HG03139 (cell line): ENCODE results near the gene ETV3.
A peak's percentile ranks its signal among the peaks of the same experiment; 100 is the strongest.
"Not testable (repeated sequence)": the region's sequence is repeated elsewhere in the genome, so short reads cannot be mapped to it uniquely, and the experiment has no call there.

Experiments used
- ATAC-seq: cut with Tn5 transposase; IDR thresholded peaks from one replicate; pipeline ENCODE4 v1.9.1; 2021; ENCODE audit not compliant: unreplicated experiment

ETV3 gene

DNA sequence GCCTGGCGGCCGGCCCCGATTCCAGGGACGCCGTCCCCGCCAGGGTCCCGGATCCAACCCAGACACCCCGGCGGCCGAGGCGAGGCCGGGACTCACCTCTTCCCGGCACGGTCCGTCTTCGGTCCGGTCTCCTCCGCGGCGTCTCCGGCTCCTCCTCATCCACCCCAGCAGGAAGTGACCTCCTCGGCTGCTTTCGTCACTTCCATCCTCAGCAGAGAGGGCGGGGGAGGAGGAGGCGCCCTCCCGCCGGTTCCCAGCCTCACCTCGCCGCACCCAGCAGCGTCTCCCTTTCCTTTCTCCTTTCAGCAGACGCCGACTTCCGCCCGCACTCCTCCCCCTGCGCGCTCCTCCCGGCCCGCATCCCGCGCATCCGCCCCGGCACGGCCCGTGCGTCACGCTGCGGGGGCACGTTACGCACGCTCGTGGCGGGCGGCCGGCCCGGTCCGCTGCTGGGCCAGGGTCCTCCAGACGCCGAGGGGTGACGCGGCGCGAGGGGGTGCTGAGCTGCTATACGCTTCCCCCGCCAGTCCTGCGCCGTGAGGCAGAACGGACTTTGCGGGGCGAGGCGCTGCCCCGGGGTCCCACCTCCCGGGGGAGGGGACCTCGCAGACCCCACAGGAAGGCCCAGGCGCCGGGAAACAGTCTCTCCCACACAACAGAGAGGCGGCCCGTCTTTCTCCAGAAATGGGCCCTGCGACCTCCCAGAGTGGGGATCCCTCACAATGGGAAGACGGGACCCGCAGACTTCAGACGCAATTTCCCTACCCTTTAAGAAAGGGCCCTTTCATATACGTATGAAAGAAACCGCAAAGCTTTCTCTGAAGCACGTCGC lies at the start of gene ETV3:
TSS of gene ETV3 (minus strand) at position 176 of the 832 bp plus-strand sequence. CDS start 2,043 bp downstream, outside the sequence.
- ATAC-seq, result peak; percentile 83

GRCh38 chr1:157186281-157186992 lies 48.2 kb upstream of the ETV3 start:
- no peak for ATAC-seq

DNA sequence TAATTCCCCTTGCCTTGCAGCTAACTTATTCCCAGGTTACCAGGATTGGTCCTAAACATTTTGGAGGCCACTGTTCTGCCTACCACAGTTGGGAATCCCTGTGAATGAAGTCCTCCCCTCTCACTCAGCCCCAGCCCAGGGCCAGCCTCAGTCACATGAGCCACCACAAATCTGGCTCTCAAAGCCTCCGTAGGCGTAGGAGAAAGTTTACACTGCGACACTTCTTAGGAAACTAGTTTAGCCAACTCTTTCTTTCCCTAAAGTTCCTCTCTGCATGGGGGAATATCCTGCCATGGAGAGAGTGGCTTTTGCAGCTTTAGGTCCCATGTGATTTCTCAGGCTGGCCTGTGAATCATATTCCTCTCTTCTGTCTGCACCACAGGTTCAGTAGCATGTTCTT lies 45.7 kb upstream of the ETV3 start:
- ATAC-seq, result no peak

DNA sequence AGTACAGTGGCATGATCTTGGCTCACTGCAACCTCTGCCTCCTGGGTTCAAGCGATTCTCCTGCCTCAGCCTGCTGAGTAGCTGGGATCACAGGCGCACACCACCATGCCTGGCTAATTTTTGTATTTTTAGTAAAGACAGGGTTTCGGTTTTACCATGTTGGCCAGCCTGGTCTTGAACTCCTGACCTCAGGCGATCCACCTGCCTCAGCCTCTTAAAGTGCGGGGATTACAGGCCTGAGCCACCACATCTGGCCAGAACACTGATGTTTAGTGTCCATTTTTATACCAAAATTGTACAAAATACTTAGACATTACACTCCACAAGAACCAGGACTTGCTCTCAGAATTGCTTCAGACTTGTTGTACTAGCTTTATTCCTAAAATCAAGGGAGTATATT lies 44.2 kb upstream of the ETV3 start:
- not testable (repeated sequence) for ATAC-seq

DNA sequence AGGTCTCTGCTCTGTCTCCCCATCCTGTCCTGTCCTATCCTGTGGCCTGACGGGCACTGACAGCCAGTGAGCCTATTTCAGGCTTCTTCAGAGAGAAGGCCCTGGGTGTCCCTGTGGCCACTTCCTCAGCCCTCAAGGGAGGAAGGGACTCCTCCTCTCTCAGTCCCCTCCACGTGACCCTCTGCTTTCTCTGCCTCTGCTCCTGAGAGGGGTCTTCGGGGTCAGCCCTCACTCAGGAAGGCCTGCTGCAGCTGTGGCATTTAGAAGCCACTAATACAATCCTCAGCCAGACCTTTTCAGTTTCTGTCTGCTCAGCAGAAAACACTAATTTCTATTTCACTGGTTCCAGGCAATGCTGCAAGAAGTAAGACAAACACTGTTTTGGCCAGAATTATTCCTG lies 43.6 kb upstream of the ETV3 start:
- no peak for ATAC-seq

GRCh38 chr1:157181258-157181657 lies 43.1 kb upstream of the ETV3 start:
- ATAC-seq, result no peak

DNA sequence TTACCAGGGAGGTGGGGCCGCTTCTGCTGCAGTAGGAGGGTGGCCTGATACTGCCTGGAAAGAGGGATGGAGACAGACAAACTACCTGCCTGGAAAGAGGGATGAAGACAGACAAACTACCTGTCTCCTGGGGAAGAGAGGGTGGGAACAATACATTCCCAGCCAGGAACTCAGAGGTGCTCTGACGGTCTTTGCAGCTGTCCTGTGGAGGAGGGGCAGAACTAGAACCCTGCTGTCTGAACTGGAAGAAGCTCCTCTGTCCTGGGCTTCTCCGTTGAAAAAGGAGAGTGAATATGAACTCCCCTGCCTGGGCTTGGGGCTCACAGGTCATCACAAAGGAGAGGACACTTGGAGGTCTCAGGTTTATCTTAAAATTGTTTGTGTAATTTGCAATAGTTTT lies 40.3 kb upstream of the ETV3 start:
- no peak for ATAC-seq

- no peak for ATAC-seq
Observed at GRCh38 chr1:157177733-157178394, 39.7 kb upstream of the ETV3 start.

GRCh38 chr1:157176591-157177121 lies 38.5 kb upstream of the ETV3 start:
- no peak for ATAC-seq

DNA sequence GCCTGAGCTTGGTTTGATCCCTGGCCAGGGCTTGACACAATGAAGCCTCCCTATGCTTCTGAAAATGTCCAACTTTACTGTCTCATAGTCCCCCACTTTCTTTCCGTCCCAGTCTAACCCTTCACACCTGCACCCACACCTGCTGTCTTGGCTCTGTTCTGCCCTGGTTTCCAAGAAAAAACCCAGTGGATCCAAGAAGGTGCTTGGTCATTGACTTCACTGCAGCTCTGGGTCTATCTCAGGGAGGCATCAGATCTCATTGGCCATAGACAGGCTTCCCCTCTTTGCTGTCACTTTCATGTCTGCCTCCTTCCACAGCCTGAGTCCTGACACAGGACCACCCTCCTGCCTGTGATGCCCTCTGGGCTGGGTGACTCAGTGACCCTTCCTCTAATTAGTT lies 37.8 kb upstream of the ETV3 start:
- ATAC-seq, result no peak

DNA sequence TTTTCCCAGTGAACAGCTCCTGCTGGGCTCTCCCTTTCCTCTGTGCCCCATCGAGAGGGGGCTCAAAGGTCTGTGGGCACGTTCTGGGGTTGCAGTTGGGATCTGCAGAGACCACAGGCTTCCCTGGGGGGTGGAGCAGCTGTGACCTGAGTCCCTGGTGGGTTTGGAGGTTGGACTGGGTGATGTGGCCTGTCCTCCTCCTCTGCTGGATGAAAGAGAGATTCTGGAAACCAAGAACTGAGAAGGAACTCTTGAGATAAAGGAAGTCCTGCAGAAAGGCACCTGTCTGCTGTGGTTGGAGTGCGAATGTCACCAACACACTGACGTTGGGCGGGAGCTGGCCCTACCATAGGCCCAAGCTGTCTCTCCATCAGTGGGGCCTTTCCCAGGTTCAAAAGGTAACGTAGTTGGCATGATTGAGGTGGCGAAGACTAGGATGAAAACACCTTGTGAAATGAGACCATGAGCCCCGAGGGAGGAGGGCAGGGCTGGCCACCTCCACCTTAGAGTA lies 35.8 kb upstream of the ETV3 start:
- no peak for ATAC-seq

DNA sequence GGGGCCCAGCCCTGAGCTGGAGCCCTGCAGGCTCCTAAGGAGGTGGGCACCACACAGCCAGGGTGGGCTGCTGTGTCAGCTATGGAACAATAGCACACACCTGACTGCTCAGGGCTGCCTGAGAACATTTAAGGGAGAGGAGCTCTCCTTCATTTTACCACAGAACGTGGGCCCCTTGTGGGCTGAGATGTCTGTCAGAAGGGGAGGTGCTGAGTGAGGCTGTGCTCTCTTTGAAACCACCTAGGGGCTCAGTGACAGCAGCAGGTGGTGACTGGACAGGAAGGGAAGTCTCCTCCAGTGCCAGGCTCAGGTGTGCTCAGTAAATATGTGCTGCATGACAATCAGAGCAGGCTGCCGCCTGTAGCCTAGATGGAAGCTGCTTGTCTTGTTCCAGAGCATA lies 35.0 kb upstream of the ETV3 start:
- not testable (repeated sequence) for ATAC-seq

- not testable (repeated sequence) for ATAC-seq
Observed at GRCh38 chr1:157172591-157172990, 34.4 kb upstream of the ETV3 start.

DNA sequence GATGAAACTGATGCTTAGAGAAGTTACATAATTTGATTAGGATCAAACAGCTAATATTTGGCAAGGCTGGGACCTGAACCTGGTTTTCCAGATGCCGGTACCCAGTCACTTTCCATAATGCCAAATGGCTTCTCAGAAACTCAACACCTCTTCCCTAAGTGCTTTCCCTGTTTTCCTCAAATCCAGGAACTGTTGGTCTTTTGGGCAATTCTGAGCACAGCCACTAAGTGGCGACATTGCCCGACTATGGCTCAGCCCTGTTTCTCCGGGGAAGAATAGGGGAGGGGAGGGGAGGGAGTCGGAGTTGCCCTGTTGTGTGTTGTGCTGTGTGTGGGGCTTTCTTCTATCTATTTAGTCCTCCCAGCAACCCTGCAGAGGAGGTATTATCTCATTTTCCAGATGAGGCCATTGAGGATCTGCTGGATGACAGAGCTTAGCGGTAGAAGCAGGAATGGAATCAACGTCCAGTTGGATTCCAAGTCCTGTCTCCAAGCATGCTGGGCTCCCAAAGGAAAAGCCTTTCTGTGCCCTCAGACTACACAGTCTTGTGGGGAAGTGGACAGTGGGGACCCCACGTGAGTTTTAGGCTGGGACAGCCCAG lies 33.8 kb upstream of the ETV3 start:
- ATAC-seq, result not testable (repeated sequence)

- ATAC-seq, result no peak
Observed at GRCh38 chr1:157170677-157171515, 32.7 kb upstream of the ETV3 start.

GRCh38 chr1:157168015-157168414 lies 29.8 kb upstream of the ETV3 start:
- no peak for ATAC-seq

GRCh38 chr1:157167437-157167836 lies 29.2 kb upstream of the ETV3 start:
- ATAC-seq, result no peak

- ATAC-seq, result no peak
Observed at GRCh38 chr1:157166590-157166989, 28.4 kb upstream of the ETV3 start.

DNA sequence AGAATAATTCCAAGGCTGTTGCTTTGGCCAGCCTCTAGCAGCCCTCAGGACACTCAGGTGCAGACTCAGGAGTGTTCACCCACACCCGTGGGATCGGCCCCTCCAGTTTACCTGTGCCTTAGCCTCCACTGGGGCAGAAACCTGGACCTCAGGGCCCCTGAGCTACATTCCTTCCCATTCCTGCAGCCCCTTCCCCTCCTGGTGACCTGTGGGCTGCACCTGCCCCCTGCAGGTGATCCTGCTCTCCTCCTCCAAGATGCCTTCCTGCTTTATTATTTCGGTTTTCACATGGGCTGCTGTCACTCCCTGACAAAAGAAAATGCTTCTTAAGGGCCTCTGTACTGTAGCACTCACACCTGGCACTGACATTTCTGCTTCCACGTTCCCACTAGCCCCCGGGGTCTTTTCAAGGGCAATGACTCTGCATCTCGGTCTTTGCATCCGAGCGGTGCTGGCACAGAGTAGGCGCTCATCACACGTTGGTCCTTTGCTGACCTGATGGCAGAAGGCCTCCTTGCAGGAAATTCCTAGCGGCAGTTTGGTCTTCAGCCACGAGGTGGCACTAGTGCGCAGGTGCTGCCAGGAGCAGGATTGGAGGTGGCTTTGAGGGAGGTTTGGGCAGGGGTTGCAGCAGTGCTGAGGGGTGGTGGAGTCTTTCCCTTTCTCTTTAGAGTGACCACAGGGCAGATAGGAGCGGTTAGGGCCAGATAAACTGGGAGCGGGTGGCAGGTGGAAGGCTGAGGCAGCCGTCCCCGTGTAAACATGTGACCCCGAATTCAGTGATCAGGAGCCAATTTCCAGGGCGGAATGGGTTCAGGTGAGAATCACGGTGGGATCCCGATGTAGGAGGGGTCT lies 25.3 kb upstream of the ETV3 start:
- ATAC-seq, result no peak
